GM19025 (cell line): ENCODE results near the gene SUSD3.

Source experiments
- ATAC-seq: cut with Tn5 transposase; IDR thresholded peaks from one replicate; pipeline ENCODE4 v1.9.1; 2021; ENCODE audit warnings: mild to moderate bottlenecking, low read depth, moderate library complexity; ENCODE audit not compliant: unreplicated experiment

SUSD3 gene

DNA sequence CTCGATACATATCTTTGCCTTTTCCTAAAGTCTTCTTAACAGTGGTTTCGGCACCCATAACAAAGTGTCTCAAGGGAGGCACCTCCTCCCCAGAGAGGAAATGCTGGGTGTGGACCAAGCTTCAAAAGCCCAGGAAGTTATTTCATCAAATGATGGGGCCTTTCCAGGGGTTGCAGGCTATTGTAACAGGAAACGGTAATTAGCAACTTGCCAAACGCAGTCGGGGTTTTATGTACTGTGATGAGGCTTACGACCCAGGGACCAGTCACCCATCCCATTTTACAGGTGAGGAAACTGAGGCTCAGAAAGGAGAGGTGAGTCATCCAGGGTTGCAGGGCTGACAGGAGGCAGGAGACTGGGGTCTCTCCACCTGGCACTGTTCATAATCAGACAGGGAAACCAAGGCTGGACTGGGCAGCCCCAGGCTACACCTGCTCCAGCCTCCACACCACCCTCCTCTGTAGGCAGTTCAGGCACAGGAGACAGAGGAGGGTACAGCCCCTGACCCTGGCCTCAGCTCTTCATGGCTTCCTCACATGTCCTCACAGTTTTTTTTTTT lies 30.0 kb upstream of the SUSD3 start:
- no peak for ATAC-seq

DNA sequence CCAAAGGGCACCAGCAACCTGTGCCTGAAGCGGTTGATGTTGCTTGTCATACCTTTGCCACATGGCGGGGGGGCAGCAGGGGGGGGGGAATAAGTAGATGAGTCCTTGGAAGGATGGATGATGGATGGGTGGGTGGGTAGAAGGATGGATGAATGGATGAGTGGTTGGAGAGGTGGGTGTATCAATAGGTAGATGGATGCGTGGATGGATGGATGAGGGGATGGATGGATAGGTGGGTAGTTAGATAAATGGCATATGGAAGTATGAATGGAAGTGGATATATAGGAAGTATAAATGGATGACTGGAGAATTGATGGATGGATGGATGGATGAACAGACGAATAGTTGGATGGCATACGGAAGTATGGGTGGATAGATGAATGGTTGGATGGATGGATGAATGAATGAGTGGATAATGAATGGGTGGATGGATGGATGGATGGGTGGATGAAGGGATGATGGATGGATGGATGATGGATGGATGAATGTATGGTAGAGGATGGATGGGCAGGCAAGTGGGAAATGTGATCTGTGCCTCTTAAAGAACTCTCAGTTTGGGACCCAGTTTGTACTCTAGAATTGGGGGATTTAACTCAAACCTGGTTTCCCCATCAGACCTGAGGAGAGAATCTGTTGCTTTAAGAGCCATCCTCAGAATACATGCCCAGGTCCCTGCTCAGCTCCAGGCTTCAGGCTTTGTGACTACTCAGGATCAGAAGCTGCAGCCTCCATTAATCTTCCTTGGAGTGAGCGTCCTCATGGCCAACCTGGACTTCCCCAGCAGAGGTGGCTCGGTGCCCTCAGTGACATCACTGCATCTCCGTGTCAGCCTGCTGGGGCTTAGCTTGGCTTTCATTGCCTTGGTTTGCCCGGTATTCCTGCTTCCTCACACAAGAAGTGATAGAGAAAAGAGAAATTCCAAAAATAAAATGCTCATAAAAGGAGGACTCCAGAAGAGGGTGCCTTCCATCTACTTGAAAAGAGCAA lies 27.6 kb upstream of the SUSD3 start:
- ATAC-seq = no peak

DNA sequence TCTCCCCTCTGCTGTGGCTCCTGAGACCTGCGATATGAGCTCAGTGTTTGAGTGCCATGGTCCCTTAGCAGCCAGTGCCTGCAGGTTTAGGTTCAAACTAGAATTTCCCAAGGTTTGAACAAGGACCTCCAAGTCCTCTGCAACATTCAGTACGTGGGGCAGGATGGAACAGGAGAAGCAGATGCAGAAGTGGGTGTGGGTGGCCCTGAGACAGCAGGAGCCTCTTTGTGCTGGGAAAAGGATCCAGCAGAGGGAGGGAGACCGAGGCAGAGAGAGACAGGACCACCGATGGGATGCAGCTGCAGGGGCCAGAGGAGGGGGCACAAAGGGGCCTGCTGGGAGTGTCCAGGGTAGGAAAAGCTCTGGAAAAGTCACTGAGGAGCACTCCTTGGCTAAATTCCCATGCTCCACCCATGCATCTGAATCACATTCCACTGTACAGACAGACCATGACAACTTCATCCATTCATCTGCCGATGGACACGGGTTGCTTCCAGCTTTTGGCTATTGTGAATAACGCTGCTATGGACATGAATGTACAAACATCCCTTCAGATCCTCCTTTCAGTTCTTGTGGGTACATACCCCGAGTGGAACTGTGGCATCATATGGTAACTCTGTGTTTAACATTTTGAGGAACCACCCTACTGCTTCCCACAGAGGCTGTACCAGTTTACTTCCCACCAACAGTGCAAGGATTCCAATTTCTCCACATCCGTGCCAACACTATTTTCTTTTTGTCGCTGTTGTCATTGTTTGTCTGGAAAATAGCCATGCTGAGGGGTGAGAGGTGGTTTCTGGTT lies 26.7 kb upstream of the SUSD3 start:
- no peak for ATAC-seq

DNA sequence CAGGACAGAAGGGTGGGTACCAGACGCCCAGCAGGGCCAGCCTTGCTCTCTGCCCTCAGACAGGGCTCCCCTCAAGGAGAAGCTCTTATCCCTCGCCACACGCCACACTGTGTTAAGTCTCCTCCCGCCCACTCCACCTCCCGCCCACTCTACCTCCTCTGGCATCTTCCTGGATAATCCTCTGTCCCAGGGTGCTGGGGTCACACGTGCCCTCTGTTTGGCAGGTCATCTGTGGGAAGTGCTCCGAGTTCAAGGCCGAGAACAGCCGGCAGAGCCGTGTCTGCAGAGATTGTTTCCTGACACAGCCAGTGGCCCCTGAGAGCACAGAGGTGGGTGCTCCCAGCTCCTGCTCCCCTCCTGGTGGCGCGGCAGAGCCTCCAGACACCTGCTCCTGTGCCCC lies 26.0 kb upstream of the SUSD3 start:
- ATAC-seq = no peak

DNA sequence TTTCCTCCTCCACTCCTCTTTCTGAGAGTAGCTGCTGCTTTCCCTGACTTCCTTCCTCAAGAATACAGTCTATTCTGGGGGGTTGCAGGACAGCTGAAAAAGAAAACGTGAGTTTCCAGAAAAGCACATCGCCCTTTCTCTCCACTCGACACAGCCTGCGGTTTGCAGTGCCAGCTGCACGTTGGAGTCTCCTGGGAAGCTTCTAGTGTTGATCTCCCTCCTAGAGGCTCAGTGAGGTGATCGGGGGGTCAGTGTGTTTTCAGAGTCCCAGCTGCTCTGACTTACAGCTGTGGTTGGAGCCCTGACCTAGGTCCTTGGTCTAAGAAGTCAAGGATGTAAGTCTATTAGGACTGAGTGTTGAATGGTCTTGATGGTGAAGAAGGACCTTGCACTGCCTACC lies 25.0 kb upstream of the SUSD3 start:
- ATAC-seq = no peak

DNA sequence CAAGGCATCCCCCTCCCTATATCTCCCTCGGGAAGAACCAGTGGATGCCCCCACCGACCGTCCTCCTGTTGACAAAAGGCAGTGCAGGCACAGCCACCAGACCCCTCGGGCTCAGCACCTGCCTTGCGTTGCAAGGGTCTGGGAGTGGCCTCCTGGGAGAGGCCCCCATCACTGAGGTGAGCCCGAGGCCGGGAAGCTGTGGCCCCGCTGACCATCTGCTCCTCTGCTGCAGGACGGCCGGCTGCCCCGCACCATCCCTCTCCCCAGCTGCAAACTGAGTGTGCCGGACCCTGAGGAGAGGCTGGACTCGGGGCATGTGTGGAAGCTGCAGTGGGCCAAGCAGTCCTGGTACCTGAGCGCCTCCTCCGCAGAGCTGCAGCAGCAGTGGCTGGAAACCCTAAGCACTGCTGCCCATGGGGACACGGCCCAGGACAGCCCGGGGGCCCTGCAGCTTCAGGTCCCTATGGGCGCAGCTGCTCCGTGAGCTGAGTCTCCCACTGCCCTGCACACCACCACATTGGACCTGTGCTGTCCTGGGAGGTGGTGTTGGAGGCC lies 23.3 kb upstream of the SUSD3 start:
- ATAC-seq = no peak

DNA sequence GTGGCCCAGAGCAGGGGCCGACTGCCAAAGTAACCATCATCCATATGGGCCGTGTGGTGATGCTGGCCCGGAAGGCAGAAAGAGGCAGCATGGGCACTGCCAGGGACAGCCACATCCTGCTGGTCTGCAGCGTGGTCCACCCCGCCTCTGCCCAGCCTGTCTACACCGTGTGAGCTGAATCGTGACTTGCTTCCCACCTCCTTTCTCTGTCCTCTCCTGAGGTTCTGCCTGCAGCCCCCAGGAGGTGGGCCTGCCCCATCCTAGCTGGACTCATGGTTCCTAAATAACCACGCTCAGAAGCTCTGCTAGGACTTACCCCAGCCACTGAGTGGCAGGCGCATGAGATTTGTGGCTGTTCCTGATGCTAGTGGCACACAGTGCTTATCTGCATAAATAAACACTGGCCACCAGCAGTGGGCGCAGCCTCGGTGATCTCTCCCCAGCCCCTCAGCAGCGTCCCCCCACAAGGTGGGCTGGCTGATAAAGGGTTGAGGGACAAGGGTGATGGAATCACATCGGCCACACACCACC lies 22.6 kb upstream of the SUSD3 start:
- no peak for ATAC-seq

DNA sequence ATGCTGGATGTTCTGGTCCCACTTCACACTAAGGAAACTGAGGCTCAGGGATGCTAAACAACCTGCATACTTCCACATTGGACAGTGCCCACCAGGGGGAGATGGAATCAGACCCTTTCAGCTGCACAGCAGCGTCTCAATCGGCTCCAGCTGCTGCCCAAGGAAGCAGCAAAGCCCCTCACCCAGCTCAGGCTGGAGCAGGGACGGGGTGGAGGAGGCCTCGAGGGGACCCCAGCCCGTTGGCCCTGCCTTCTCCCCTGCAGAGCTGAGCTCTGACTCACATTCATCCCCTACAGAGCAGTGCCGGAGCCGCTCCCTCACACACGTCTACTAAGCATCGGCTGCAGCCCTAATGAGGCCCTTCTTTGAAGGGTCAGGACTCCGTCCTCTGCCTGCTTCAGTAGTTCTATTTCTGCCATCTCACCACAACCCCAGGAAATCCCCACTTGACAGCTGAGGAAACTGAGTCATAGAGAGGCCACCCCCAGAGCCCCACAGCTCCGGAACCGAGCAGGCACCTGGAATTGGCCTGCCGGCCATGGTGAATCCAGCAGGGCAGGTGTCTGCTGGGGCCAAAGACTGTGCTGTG lies 21.5 kb upstream of the SUSD3 start:
- ATAC-seq = no peak

DNA sequence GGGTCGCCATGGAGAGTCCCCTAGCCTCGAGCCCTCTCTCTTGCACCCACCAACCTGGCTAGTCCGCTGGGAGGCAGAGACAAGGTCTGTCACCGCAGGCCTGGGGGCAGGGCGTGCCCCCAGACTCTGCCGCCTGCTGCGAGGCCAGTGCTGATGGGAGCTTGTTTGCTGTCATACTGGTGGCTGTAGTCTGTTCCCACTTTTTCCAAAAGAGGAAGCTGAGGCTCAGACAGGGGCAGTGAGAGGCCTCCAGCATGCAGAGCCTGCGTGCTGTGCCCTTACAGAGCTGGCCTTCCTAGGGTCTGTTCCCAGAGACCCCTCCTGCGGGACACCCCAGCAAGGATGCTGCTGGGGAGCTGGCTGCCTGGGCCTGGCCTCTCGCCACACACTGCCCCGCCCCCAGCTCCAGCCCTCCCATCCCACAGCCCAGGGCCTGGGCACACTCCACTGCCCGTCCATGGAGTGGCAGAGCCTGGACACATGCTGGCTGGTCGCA lies 21.0 kb upstream of the SUSD3 start:
- ATAC-seq = no peak

DNA sequence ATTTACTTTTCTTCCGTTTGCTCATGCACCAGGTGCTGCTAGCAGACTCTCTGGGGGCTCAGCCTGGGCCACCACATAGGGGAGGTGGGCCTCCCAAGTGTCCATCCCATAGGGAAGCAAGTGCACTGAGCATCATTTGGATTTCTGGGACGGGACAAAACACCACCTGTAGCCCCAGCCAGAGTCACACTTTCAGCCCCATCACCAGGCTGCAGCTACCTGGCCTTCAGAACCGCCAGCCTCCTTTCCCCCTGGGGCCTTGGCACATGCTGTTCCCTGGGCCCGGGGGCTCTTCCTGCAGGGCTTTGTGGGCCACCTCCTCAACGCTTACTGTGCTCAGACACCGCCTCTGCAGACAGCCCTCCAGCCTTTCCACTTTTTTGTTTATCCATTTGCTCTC lies 19.6 kb upstream of the SUSD3 start:
- ATAC-seq = no peak

DNA sequence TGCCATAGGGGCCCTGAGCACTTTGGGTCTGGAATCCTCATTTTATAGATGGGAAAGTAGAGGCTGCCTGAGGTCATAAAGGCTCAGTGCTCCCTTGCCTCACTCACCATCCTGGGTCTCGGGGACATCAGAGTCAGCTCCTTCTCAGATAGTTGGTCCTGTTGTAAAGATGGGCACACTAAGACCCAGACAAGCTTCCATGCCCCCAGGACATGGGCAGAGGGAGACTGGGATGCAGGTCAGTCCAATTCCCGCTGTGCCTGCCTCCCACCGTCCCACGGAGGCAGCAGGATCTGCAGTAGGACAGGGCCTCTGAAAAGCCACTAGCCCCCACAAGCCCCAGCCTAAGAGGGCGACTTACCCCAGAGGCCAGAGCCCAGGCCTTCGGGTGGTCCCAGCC lies 19.0 kb upstream of the SUSD3 start:
- ATAC-seq = no peak

DNA sequence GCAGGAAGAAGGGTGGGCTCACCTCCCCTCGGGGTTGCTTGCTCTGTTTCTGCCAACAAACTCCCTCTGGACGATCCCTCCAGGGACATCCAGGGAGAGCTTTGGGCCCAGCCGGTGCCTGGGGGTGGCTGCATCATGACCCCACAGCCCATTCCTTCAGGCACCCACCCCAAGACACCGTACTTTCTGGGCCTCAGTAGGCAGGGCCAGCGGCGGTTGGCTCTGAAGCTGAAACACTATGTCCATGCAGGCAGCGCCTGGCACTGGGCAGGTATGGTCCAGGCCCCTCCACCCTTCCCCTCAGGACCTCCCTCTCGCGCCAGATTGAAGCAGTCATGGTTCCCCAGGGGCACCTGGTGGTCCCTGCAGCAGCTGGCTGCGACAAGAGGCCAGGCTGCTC lies 18.5 kb upstream of the SUSD3 start:
- ATAC-seq = no peak

DNA sequence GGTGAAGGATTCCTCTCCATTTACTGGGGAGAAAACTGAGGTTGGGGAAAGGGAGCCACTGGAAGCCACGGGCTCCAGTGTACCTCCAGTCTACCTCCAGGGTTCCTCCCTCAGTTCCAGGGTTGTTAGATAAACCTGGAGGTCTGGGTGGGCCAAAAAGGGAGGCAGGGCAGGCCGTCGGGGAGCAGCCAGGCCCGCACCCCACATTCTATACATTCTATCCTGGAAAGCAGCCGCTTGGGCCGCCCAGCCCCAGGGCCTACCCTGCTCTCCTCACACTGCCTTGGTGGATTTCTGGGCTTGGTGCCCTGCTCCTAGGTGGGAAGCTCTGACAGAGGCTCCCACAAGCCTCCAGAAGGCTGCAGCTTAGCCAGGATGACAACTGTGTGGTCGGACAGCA lies 18.1 kb upstream of the SUSD3 start:
- no peak for ATAC-seq

DNA sequence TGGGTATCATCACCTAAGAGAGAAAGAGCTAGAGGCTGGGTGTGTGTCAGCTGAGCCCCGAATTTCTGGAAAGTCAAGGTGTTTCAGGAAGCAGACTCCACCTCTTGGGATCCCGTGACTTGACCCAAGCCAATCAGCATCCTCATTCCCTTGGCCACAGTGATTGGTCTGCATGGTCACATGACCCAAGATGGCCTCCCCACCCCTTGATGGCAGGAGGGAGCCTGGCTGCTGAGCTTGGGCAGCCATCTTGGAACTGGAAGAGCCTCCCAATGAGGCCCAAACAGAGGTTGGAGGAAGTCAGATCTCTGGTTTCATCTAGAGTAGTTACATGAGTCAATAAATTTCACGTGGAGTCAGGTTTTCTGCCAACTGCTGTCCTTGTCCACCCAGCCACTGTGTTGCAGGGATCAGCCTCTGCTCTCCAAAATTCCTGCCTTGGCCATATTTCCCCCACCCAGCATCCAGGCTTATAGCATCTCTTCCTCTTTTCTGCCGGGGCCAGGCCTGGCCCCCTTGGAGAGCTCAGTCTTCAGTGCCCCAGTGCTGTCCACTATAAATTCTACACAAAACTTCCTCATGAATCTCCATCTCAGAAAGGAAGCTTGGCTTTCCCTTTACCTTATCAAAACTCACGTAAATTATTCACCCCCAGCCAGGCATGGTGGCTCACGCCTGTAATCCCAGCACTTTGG lies 17.2 kb upstream of the SUSD3 start:
- ATAC-seq = no peak

DNA sequence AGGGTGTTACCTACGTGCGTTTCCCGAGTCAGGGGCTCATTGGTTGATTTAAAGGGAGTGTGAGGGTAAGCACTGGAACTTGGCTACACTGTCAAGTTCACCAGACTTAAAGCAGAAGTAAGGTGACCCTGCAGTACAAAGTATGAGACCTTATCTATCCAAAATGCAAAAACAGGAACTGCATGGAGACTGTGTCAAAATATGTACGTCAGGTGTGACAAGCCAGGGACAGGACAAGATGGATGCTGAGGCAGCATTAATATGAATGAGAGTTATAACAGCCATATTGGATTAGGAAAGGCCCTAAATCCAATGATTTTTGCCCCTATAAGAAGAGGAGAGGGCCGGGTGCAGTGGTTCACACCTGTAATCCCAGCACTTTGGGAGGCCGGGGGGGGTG lies 15.4 kb upstream of the SUSD3 start:
- ATAC-seq = no peak

DNA sequence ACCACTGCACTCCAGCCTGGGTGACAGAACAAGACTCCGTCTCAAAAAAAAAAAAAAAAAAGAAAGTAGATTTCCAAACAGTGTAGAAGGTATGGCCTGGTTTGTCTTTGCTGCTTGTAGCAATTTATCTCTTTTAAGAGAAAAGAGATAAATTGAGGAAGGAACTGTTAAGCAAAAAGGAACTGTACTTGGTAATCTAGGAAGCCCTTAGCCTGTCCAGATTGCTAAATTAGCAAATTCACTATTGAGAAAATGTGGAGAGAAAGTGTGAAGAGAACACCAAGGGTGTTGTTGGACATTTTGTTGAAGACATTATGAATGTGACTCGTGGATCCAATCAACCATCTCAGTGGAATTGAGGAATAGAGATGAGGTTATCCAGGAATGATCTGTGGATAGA lies 13.0 kb upstream of the SUSD3 start:
- no peak for ATAC-seq

DNA sequence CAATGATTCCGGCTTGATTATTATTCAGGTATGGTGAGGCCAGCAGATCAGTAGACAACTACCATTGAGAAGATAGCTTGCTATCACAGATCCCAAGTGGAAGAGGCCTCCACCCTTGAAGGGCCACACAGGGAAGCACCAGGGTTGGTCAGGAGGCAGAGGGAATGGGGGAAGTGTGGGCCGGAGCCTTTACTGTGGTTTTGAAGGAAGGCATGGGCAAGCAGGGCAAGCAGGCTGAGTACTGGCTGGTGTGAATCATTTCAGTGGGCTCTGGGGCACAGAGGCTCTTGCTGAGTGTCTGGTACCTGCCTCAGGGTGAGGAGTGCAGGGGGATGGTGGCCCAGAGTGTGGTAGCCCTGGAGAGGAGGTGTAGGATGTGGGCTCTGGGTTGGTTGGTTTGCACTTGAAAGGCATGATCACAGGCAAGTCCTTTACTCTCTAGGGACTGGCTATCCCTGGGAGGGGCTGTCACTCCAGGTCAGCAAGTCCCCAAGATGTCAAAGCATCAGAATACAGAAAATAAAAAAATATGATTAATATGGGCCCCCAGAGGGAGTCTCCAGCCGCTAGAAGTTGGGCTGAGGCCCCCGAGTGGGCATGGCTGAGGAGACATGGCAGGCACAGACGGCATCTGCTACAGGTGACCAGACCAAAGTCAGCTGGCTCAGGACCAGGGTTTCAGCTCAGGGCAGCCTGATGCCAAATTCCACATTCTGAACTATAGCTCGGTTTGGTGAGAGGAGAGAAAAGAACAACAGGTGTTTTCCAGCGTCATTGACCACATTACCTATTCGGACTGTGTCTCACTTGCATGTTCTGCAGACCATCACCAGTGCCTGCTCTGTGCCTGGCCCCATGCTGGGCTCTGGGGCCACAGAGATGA lies 9.7 kb upstream of the SUSD3 start:
- ATAC-seq = no peak

DNA sequence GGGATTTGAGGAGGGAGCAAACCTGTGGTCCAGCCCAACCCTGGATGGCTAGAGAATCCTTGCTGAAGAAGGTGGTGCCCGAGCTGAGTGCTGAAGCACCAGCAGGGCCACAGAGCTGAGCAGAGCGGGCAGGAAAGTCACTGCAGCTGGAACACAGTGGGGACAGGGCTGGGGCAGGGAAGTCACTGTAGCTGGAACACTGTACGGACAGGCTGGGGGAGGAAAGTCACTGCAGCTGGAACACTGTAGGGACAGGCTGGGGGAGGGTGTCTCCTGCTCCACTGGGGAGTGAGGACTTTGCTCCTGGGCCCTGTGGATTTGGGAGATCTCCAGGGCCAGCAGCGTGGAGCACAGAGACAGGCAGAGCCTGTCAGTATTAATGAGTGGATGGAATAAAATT lies 9.0 kb upstream of the SUSD3 start:
- ATAC-seq = no peak

DNA sequence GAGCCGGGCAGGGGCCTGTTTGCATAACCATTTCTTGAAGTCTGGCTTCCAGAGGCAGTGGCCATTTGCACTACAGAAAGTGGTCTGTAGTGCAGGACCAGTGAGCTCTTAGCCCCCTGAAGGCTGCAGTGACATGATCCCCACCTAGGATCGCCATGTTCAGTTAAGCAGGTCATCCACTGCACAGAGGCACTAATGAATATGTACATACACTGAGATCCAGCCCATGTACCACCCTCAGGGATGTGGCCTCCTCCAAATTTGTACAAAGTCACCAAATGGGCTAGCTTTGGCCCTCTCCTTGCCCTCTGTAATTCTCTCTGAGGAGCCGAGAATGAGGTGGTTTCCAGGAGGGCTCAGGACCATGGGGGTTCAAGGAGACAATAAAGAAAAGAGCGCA lies 8.3 kb upstream of the SUSD3 start:
- ATAC-seq = no peak
